Lower lobe of right lung (tissue), 2 donors: Measurements from ENCODE around the gene DAGLB. TPM values are rescaled to one million over a fixed set of nuclear protein-coding genes. Genes with fewer than 3 reads are reported as not detected.

Experiments
- ATAC-seq, 2 donors: fragments of 200-7000 bp; cut with Tn5 transposase; one replicate each; pipeline ENCODE4 v1.9.1; 2020 to 2022; ENCODE audit warnings: mild to moderate bottlenecking in 2 of 2, moderate library complexity in 2 of 2
- DNase-seq: peaks from one replicate; pipeline ENCODE4 v3.0.0-alpha.2; 2020
- H3K27ac ChIP-seq: fragments of 200-600 bp; one replicate; pipeline ENCODE4 v1.8.0; 2022
- H3K27me3 ChIP-seq: fragments of 200-600 bp; one replicate; pipeline ENCODE4 v1.8.0; 2022; ENCODE audit warnings: low read depth
- H3K36me3 ChIP-seq: fragments of 200-600 bp; one replicate; pipeline ENCODE4 v1.8.0; 2022; ENCODE audit warnings: mild to moderate bottlenecking
- H3K4me1 ChIP-seq: fragments of 200-600 bp; one replicate; pipeline ENCODE4 v1.8.0; 2022
- H3K4me3 ChIP-seq: fragments of 200-600 bp; one replicate; pipeline ENCODE4 v1.8.0; 2022; ENCODE audit warnings: mild to moderate bottlenecking
- H3K9me3 ChIP-seq: fragments of 200-600 bp; one replicate; pipeline ENCODE4 v1.8.0; 2022
- CTCF ChIP-seq: fragments of 200-600 bp; IDR thresholded peaks from one replicate; pipeline ENCODE4 v1.8.0; 2022; ENCODE audit warnings: antibody characterized with exemption, mild to moderate bottlenecking
- intact Hi-C: fragments of 100-400 bp; cut with DNase I; formaldehyde crosslinking; loops from one replicate; pipeline ENCODE4 v1.11.0; 2022
- total RNA-seq: library from RNA; stranded (reverse); fragmentation: NEBNext Ultra II Directional; extraction: Animal tissue kit (Norgen Biotek cat#: 25700); gene quantifications from one replicate; pipeline ENCODE4 v1.2.1, GENCODE V29; 2021
- donor health status: DM: no; HTN: yes; CAD: no; lungs with severe emphysema.

DAGLB gene
- total RNA-seq, 1 donor from 2014 or later = 40.6 TPM

GRCh38 chr7:6494365-6494764 lies 46.6 kb upstream of the DAGLB start:
- Histone ChIP-seq H3K9me3 (peaks cover 2% of the 10 kb centered on the region), H3K4me1 (no peaks in the 10 kb centered on the region), H3K27me3 (no peaks in the 10 kb centered on the region), H3K4me3 (no peak overlapping the region), H3K36me3 (no peaks in the 10 kb centered on the region), H3K27ac (no peak overlapping the region)
- DNase-seq (no peak), ATAC-seq (no peak)
- intact Hi-C loops = no loop called here
- no peak for TF ChIP-seq CTCF

DNA sequence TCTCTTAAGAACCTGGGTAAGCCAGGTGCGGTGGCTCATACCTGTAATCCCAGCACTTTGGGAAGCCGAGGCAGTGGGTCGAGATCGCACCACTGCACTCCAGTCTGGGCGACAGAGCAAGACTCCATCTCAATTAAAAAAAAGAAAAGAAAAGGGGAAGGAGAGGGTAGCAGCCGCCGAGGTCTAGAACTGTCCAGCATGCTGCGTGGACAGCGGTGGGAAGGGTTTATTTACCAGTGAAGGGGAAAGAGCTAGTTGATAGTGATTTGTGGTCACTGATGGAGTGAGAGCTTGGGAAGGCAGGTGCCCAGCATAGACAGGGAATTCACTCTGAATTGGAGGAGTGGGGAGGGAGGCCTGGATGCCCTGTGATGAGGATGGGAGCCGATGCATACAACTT lies 43.4 kb upstream of the DAGLB start:
- DNase-seq (no peak), ATAC-seq (no peak)
- Histone ChIP-seq H3K27ac (no peak overlapping the region), H3K27me3 (no peaks in the 10 kb centered on the region), H3K9me3 (peaks cover 2% of the 10 kb centered on the region), H3K4me1 (no peaks in the 10 kb centered on the region), H3K4me3 (no peak overlapping the region), H3K36me3 (no peaks in the 10 kb centered on the region)
- no peak for TF ChIP-seq CTCF
- intact Hi-C loops = no loop called here

- DNase-seq = no peak
- no peak for TF ChIP-seq CTCF
- H3K27me3 ChIP-seq = no peaks in the 10 kb centered on the region
- intact Hi-C loops = no loop called here
- H3K4me1 ChIP-seq = peaks cover 4% of the 10 kb centered on the region
- H3K4me3 ChIP-seq = no peak overlapping the region
- no peaks in the 10 kb centered on the region for H3K36me3 ChIP-seq
- H3K9me3 ChIP-seq = peaks cover 2% of the 10 kb centered on the region
- no peak overlapping the region for H3K27ac ChIP-seq
- ATAC-seq = no peak
Measured at GRCh38 chr7:6489612-6490011, 41.9 kb upstream of the DAGLB start.

DNA sequence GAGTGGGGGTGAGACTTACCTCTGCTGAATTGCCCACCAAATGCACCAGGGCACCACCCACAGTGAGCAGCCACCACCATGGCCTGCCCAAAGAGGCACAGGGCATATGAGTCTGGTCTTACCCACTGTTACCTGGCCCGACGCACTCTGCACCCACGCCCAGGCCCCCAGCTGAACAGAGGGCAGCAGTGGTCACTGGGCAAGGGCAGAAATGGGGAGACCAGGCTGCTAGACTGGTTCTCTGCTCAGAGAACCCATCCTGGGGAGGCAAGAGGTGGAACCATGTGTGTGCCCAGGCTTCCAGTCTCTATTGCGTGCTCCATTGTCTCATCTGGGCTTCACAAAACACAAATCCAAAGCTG lies 39.4 kb upstream of the DAGLB start:
- DNase-seq (no peak), ATAC-seq (no peak)
- no peak for TF ChIP-seq CTCF
- peaks cover 18% of the 10 kb centered on the region for H3K4me1 ChIP-seq
- H3K27ac ChIP-seq = no peak overlapping the region
- peaks cover 3% of the 10 kb centered on the region for H3K36me3 ChIP-seq
- H3K27me3 ChIP-seq = no peaks in the 10 kb centered on the region
- H3K4me3 ChIP-seq = no peak overlapping the region
- peaks cover 2% of the 10 kb centered on the region for H3K9me3 ChIP-seq
- intact Hi-C loops = no loop called here

DNA sequence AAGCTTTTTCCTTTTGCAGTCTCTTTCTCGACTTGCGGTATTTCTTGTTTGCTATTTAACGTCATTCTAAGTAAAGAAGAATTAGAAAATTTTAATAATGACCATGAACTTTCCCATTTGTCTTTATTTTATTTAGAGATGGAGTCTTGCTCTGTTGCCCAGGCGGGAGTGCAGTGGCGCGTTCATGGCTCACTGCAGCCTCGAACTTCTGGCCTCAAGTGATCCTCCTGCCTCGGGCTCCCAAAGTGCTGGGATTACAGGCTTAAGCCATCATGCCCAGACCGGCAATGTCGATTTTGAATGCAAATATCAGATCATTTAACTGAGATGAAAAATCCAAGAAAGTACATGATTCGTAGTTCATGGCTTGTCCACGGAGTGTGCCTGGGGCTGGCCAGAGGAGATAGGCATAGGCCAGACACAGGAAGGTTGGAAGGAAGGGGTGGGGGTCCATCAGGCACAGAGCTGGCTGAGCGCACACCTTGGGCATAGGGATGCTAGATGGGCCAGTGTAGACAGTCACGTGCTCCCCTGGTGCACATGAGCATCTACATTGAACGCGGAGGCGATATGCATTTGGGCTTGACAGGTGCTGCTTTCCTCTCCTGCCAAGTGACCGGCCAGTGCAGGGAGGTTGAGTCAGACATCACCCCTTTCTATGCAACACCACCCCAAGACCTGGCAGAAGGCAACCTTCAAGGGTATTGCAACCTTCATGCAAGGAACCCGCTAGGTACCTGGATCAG lies 38.9 kb upstream of the DAGLB start:
- H3K27me3 ChIP-seq = no peaks in the 10 kb centered on the region
- DNase-seq (no peak), ATAC-seq (no peak)
- H3K27ac ChIP-seq = no peak overlapping the region
- intact Hi-C loops = no loop called here
- peaks cover 6% of the 10 kb centered on the region for H3K36me3 ChIP-seq
- peaks cover 2% of the 10 kb centered on the region for H3K9me3 ChIP-seq
- peaks cover 23% of the 10 kb centered on the region for H3K4me1 ChIP-seq
- no peak for TF ChIP-seq CTCF
- H3K4me3 ChIP-seq = no peak overlapping the region
